ENCODE data around the gene CABP4.

The CABP4 gene

DNA sequence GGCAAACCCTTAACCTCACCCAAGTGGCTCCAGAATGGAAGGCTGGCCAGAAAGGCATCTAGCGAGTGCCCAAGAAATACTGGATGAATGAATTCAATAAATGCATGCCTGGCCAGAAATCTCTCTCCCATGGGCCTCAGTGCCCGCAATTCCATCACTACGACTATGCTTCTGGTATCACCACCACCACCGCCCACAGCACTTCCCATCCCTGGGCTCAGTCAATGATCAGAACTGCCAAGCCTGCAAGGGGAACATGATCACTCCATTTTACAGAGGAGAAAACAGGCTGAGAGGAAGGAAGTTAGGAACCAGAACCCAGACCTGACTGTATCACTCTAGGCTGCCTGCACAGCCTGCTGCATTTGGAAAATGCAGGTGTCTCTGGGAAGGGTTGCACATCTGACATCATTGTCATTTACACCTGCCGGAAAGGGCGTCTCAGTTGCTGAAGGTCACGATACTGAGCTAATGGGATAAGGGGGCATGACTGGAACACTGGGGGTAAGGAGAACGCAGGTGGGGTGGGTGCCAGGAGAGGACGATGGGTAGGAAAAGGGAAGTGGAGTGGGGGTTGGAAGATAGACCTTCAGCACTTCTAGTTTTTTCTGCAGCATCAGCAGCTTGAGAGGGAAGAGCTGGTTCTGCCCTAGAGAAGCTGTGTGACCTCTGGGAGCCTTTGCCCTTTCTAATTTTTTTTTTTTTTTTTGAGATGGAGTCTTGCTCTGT lies 5.9 kb upstream of the CABP4 start:
- peak overlapping the region; percentile 24 for H3K4me3 Mint-ChIP-seq
- DNase-seq (ENCODE audit: low spot score in 2 of 2) (no peak), ATAC-seq (ENCODE audit: low read depth) (no peak)
- peak overlapping the region; percentile 55 for H3K27ac Mint-ChIP-seq
- no peaks in the 10 kb centered on the region for H3K9me3 Mint-ChIP-seq
- H3K4me1 Mint-ChIP-seq, result peaks cover 40% of the 10 kb centered on the region
- H3K27me3 Mint-ChIP-seq, result no peaks in the 10 kb centered on the region
- no peaks in the 10 kb centered on the region for H3K36me3 Mint-ChIP-seq

DNA sequence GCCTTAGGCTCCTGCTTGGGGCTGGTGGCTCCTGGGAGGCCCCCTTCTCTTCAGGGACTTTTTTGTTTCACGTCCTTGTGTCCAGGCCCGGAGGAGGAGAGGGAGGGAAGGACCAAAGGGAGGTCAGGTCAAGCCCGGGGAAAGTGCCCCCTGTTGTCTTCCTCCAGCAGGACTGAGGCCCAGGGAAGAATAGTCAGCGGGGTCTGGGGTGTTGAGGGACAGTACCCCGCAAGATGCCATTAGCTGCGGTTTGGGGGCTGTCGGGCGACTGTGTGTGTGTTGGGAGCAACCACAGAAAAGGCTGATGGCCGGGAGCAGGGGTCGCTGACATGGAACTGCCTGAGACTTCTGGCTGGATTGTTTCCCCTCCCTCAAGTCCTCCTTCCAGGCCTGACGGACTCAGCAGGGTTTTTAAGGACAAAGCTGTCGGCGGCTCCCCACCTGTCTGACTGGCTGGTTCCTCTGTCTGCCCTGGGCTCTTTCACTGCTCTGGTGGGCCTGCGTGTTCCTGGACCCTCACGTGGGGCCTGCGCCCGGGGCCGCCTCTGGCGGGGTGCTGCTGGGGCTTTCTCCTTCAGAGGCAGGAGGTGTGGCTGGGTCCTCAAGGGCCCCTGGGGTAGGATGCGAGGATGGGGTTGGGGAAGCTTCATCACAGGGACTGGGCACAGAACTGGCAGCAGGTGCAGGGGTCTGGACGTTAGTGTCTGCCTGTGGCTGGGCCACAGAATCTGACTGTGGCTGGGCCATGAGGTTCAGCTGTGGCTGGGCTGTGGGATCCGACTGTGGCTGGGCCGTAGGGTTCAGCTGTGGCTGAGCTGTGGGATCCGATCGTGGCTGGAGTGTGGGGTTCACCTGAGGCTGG lies 4.1 kb upstream of the CABP4 start:
- H3K36me3 Mint-ChIP-seq, result no peaks in the 10 kb centered on the region
- no peak overlapping the region for H3K4me3 Mint-ChIP-seq
- H3K27me3 Mint-ChIP-seq, result no peaks in the 10 kb centered on the region
- DNase-seq (ENCODE audit: low spot score in 2 of 2) (no peak), ATAC-seq (ENCODE audit: low read depth) (no peak)
- peaks cover 29% of the 10 kb centered on the region for H3K4me1 Mint-ChIP-seq
- H3K27ac Mint-ChIP-seq, result no peak overlapping the region
- H3K9me3 Mint-ChIP-seq, result no peaks in the 10 kb centered on the region

DNA sequence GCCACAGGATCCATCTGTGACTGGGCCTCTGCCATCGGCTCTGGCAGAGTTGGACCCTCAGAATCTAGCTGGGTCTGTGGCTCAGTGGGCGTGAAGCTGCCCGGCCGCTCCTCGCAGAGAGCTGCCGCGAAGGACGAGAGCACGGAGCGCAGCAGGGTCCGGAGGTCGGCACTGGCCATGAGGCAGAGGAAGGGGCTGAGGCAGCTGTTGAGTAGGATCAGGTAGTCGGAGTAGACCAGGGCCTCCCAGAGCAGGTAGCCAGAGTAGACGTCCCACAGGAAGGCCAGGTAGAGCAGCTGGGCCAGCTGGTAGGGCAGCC lies 3.5 kb upstream of the CABP4 start:
- Mint-ChIP-seq H3K36me3 (no peaks in the 10 kb centered on the region), H3K27ac (no peak overlapping the region), H3K9me3 (no peaks in the 10 kb centered on the region), H3K27me3 (no peaks in the 10 kb centered on the region), H3K4me1 (peaks cover 24% of the 10 kb centered on the region), H3K4me3 (no peak overlapping the region)
- ATAC-seq (ENCODE audit: low read depth) (no peak), DNase-seq (ENCODE audit: low spot score in 2 of 2) (no peak)

DNA sequence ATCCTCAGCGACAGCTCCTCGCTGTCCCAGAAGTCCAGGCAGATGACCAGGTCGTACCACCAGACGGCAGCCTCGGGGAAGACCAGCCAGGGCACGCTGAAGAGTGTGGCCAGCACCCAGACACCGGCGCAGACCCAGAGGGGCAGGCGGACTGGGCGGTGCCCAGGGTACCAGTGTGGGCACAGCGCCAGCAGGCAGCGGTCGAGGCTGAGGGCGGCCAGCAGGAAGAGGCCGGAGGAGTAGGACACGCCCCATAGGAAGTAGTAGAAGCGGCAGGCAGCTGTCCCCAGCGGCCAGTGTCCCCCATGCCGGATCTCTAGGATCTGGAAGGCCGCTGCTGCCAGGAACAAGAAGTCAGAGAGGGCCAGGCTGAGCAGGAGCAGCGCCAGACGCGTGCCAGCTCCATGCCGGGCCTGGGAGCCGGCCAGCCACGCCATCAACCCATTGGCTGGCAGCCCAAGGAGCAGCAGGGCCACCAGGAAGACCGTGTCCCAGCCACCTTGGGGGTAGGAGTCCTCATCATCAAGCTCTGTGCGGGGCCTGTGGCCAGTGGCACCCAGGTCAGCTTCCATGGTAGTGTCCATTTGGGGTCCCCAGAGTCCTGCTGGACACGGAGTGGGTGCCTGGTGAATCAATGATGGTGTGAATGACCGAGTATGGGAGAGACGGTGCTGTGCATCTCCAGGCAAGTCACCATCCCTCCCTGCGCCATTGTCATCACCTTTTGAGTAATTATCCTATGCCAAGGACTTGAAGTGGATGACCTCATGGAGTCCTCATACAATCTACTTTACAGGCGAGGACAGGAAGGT lies 2.8 kb upstream of the CABP4 start, which contains the start of gene GPR152:
TSS of gene GPR152 (minus strand) at position 589 of the 812 bp plus-strand sequence. CDS start at position 584, 5 bp downstream.
- H3K27ac Mint-ChIP-seq, result no peak within 1 kb of the TSS
- DNase-seq (ENCODE audit: low spot score in 2 of 2) (no peak), ATAC-seq (ENCODE audit: low read depth) (no peak)
- H3K9me3 Mint-ChIP-seq, result no peaks in the 10 kb centered on the region
- H3K36me3 Mint-ChIP-seq, result no peaks in the 10 kb centered on the region
- H3K4me1 Mint-ChIP-seq, result peaks cover 28% of the 10 kb centered on the region
- H3K27me3 Mint-ChIP-seq, result no peaks in the 10 kb centered on the region
- no peak within 1 kb of the TSS for H3K4me3 Mint-ChIP-seq

DNA sequence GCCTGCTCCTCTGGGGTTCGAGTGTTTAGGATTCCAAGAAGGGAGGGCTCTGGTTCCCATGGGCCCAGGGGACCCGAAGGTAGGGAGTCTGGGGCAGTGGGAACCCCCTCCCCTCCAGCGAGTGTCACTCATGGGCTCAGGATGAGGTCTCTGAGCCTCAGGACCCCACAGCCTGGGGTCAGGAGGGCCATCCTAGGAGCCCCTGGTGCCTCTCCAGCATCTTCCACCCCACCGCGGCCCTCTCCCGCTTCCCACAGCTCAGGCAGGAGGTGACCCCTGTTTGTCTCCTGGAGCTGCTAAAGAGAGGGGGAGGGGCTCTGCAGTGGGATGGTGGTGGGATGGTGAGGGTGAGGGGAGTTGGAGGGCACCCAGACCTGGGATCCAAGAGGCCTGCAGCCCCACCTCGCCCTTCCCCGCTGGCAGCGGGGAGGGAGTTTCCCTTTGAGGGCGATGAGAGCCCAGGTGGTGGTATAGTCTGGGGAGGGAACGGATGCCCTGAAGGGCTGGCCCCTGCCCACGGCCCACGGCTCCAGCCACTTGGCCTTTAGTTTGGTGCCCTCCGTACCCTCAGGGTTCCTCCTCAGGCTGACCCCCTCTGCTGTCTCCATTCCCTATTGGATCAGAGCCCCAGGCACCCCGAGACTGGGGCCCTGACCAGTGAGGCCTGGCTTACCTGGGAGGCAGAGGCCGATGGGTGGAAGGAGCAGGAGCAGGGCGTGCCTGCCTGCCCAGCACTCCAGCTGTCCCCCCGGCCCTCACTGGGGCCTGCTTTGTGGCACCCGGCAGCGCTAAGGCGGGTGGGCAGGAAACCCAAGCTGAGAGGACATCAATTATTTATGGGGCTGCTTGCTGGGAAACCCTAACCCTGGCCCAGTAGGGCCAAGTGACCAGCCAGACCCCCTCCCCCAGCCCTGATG lies 1.1 kb upstream of the CABP4 start:
- Mint-ChIP-seq H3K9me3 (no peaks in the 10 kb centered on the region), H3K4me3 (no peak overlapping the region), H3K36me3 (no peaks in the 10 kb centered on the region), H3K27me3 (no peaks in the 10 kb centered on the region), H3K27ac (no peak overlapping the region), H3K4me1 (peaks cover 29% of the 10 kb centered on the region)
- no peak for DNase-seq (ENCODE audit: low spot score in 2 of 2)
- ATAC-seq (ENCODE audit: low read depth), result no peak

DNA sequence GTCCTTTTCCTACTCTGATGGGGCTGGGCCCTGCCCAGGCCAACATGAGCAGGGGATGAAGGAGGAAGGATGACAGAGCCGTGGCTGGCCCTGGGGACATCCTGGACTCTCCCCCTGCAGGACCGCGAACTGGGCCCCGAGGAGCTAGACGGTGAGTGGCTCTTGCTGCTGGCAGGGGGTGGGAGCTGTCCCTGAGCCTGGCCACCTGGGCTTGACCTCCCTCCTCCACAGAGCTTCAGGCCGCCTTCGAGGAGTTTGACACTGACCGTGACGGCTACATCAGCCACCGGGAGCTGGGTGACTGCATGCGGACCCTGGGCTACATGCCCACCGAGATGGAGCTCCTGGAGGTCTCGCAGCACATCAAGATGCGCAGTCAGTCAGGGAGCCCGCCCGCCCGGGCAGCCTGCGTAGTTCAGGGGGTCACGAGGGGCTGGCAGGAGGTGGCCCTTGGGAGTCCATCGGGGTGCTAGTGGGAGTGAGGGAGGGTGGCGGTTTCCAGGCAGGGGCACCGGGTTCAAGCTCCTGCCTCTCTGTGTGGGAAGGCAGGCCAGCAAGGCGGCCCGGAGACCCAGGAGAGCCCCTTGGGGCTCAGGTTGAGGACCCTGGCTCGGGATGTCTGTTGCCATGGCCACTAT lies 1.0 kb downstream of the CABP4 start:
- no peak for ATAC-seq (ENCODE audit: low read depth)
- Mint-ChIP-seq H3K9me3 (no peaks in the 10 kb centered on the region), H3K4me3 (no peak overlapping the region), H3K27me3 (no peaks in the 10 kb centered on the region), H3K27ac (no peak overlapping the region), H3K36me3 (no peaks in the 10 kb centered on the region), H3K4me1 (peaks cover 34% of the 10 kb centered on the region)
- no peak for DNase-seq (ENCODE audit: low spot score in 2 of 2)

DNA sequence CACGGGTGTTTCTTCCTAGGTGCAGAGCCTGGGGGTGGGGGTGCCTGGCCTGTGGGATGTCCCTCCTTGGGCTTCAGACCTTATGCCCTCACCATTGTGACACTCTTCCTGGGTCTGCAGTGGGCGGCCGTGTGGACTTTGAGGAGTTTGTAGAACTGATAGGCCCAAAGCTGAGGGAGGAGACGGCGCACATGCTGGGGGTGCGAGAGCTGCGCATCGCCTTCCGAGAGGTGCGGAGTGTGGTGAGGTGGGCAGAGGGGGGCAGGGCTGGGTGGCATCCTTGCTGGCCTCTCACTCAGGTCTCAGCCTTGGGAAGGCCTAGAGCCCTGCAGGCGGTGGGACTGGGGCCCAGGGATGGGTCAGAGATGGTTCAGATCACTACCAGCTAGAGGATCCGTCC lies 2.3 kb downstream of the CABP4 start:
- no peaks in the 10 kb centered on the region for H3K27me3 Mint-ChIP-seq
- H3K4me3 Mint-ChIP-seq, result peak overlapping the region; percentile 44
- no peak for ATAC-seq (ENCODE audit: low read depth)
- no peak for DNase-seq (ENCODE audit: low spot score in 2 of 2)
- no peaks in the 10 kb centered on the region for H3K36me3 Mint-ChIP-seq
- H3K27ac Mint-ChIP-seq, result peak overlapping the region; percentile 14
- peaks cover 31% of the 10 kb centered on the region for H3K4me1 Mint-ChIP-seq
- no peaks in the 10 kb centered on the region for H3K9me3 Mint-ChIP-seq

DNA sequence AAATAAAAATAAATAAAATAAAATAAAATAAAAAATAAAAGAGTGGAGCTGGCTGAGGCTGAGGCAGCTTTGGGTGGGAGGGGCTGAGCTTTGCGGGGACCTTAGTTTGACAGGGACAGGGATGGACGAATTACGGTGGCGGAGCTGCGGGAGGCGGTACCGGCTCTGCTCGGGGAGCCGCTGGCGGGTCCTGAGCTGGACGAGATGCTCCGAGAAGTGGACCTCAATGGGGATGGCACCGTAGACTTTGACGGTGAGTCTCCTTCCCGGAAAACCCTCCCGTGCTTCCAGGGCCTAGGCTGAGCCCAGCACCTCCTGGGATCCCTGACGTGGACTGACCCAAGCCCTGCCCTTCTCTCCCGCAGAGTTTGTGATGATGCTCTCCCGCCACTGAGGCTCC lies 3.1 kb downstream of the CABP4 start:
- DNase-seq (ENCODE audit: low spot score in 2 of 2) (no peak), ATAC-seq (ENCODE audit: low read depth) (no peak)
- Mint-ChIP-seq H3K36me3 (no peaks in the 10 kb centered on the region), H3K9me3 (no peaks in the 10 kb centered on the region), H3K27me3 (no peaks in the 10 kb centered on the region), H3K4me1 (peaks cover 33% of the 10 kb centered on the region), H3K27ac (peak overlapping the region; percentile 81), H3K4me3 (no peak overlapping the region)

DNA sequence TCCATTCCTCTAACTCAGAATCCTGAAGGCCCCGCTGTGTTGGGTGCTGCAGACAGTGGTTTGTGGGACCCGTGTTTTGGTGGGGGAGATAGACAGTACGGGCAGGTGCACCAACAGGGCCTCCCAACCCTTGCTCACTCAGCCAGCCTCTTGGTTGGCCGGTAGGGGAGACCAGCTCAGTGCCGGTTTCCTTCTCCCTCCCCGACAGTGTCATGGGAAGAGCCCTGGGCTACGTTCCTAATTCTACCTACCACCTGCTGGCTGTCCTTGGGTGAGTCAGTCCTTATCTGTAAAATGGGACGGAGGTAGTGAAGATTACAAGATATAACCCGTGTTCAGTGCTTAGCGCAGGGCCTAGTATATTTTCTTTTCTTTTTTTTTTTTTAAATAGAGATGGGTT lies 8.0 kb downstream of the CABP4 start:
- Mint-ChIP-seq H3K27me3 (no peaks in the 10 kb centered on the region), H3K27ac (no peak overlapping the region), H3K9me3 (no peaks in the 10 kb centered on the region), H3K4me1 (peaks cover 36% of the 10 kb centered on the region), H3K4me3 (no peak overlapping the region), H3K36me3 (peaks cover 5% of the 10 kb centered on the region)
- ATAC-seq (ENCODE audit: low read depth), result no peak
- DNase-seq (ENCODE audit: low spot score in 2 of 2), result no peak

DNA sequence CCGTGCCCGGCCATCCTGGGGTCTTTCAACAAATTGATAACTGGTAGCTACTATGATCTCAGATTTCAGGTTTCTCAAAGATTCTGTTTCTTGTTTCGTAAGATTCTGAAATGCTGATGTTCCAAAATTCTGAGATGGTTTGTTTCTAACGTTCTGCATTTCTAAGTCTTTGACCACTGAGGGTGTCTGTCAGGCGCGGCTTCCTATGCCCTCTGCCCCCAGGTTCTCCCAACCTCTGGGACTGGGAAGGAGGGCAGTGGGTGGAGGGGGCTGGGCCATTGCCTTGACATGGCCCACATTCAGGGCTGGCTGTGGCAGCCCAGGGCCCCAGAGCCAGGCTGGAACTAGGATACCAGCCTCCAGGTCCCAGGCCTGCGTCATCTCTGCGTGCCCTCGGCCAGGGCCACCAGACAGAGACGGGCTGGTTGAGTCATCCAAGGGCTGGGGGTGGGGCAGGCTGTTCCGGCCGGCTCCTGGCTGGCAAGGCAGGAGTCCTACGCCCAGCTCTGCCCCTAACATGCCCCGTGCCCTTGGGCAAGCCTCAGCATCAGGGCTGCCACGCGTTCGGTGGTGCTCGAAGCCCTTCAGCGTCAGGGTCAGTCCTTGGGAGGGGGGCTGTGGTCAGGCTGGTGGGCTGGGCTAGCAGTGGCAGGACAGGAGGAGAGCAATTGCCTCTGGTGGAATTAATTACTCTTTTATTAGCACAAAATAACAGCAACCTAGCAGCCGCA lies 8.7 kb downstream of the CABP4 start:
- H3K36me3 Mint-ChIP-seq, result peaks cover 5% of the 10 kb centered on the region
- peaks cover 36% of the 10 kb centered on the region for H3K4me1 Mint-ChIP-seq
- peak overlapping the region; percentile 95 for H3K27ac Mint-ChIP-seq
- no peaks in the 10 kb centered on the region for H3K27me3 Mint-ChIP-seq
- DNase-seq (ENCODE audit: low spot score in 2 of 2), result no peak
- H3K4me3 Mint-ChIP-seq, result peak overlapping the region; percentile 91
- H3K9me3 Mint-ChIP-seq, result no peaks in the 10 kb centered on the region
- ATAC-seq (ENCODE audit: low read depth), result no peak

DNA sequence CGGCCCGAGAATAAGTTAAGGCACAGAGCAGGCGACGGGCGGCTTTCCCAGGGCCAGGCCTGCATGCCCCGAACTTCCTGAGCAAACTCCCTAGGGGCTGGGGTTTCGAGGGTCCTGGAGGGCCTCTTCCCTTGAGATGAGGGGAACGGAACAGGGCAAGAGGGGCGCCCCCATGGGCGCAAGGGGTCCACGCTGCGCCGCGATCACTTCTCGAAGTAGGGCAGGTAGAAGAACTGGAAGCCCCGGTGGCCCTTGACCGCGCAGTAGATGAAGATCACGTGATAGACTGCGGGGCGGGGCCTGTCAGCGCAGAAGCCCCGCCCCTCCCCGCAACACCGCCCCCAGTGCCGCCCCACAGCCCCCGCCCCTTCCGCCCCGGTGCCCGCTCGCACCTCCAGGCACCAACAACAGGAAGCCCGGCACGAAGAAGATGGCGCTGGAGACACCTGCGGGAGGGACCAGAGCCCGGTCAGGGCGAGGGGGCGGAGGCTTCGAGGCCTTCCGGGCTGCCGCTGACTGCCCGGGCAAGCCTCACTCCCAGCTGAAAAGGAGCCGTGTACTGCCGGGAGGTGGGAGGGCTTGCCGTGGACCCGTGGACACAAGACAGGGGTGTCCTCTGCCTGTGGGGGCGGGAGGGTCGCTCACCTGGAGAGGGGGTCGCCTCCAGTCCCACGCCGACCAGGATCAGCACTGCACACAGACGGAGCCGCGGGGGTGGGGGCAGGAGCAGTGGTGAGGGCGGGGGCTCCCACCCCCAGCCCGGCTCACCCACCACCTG lies 9.4 kb downstream of the CABP4 start:
- Mint-ChIP-seq H3K27ac (peak overlapping the region; percentile 95), H3K27me3 (no peaks in the 10 kb centered on the region), H3K4me1 (peaks cover 32% of the 10 kb centered on the region), H3K36me3 (peaks cover 5% of the 10 kb centered on the region), H3K4me3 (peak overlapping the region; percentile 91), H3K9me3 (no peaks in the 10 kb centered on the region)
- ATAC-seq (ENCODE audit: low read depth), result peak; percentile 67
- peak; percentile 81 to 88 for DNase-seq (ENCODE audit: low spot score in 2 of 2)

DNA sequence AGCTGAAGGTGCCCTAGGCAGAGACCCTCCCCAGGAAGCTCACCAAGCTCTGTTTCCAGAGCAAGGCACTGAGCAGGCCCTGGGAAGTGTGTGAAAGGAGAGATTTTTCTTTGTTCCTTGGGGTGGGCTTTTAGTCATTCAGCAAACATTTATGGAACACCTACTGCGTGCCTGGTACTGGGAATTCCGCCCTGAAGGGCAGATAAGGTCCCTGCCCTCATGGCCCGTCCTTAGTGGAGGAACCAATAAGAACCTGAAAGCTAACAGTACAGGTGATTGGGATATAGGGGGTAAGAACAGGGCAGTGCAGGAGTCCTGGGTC lies 10.0 kb downstream of the CABP4 start:
- peak overlapping the region; percentile 91 for H3K4me3 Mint-ChIP-seq
- peaks cover 27% of the 10 kb centered on the region for H3K4me1 Mint-ChIP-seq
- H3K9me3 Mint-ChIP-seq, result no peaks in the 10 kb centered on the region
- ATAC-seq (ENCODE audit: low read depth), result no peak
- DNase-seq (ENCODE audit: low spot score in 2 of 2), result no peak
- peaks cover 5% of the 10 kb centered on the region for H3K36me3 Mint-ChIP-seq
- H3K27me3 Mint-ChIP-seq, result no peaks in the 10 kb centered on the region
- peak overlapping the region; percentile 95 for H3K27ac Mint-ChIP-seq
